Epithelial cell of esophagus (primary cell): ENCODE measurements around the gene ZER1.

Source experiments
- DNase-seq: peaks from one replicate; pipeline ENCODE4 v3.0.0; 2010; ENCODE audit warnings: low read depth
- H3K4me3 ChIP-seq: 2 replicates; pipeline ENCODE4 v1.5.1; 2011; ENCODE audit warnings: mild to moderate bottlenecking, low read length, control low read depth
- CTCF ChIP-seq: IDR thresholded peaks from 2 replicates; pipeline ENCODE4 v1.5.1; 2011; ENCODE audit warnings: low read depth, mild to moderate bottlenecking, low read length, control low read depth, inconsistent platforms; ENCODE audit not compliant: insufficient read depth; ENCODE audit errors: missing control alignments

ZER1 gene

GRCh38 chr9:128722380-128723351, 49.1 kb downstream of the ZER1 start:
- DNase-seq: no peak
- TF ChIP-seq CTCF: no peak
- peak overlapping the region; percentile 92 for H3K4me3 ChIP-seq

GRCh38 chr9:128721487-128722010, 50.2 kb downstream of the ZER1 start:
- no peak overlapping the region for H3K4me3 ChIP-seq
- no peak for TF ChIP-seq CTCF
- no peak for DNase-seq

- TF ChIP-seq CTCF: no peak
- no peak for DNase-seq
- H3K4me3 ChIP-seq: no peak overlapping the region
Observed at GRCh38 chr9:128720841-128721486, 50.8 kb downstream of the ZER1 start.

GRCh38 chr9:128719919-128720605, 51.7 kb downstream of the ZER1 start:
- no peak for DNase-seq
- no peak for TF ChIP-seq CTCF
- no peak overlapping the region for H3K4me3 ChIP-seq

GRCh38 chr9:128718475-128718874, 53.3 kb downstream of the ZER1 start:
- TF ChIP-seq CTCF: no peak
- DNase-seq: no peak
- no peak overlapping the region for H3K4me3 ChIP-seq

- no peak for DNase-seq
- TF ChIP-seq CTCF: no peak
- H3K4me3 ChIP-seq: no peak overlapping the region
Observed at GRCh38 chr9:128718047-128718446, 53.7 kb downstream of the ZER1 start.
